Neuron (in vitro differentiated cells): ENCODE data around the gene RAD18.

Source experiments
- H2AFZ ChIP-seq: one replicate; pipeline ENCODE4 v1.6.1; 2013; ENCODE audit warnings: low read depth, mild to moderate bottlenecking, inconsistent platforms, low read length, moderate library complexity
- H3K27me3 ChIP-seq: one replicate; pipeline ENCODE4 v1.6.1; 2013; ENCODE audit warnings: low read length; ENCODE audit not compliant: insufficient read depth
- H3K36me3 ChIP-seq: one replicate; pipeline ENCODE4 v1.6.1; 2013; ENCODE audit warnings: low read length; ENCODE audit not compliant: insufficient read depth
- H3K4me1 ChIP-seq: one replicate; pipeline ENCODE4 v1.6.1; 2013; ENCODE audit warnings: low read length; ENCODE audit not compliant: insufficient read depth
- H3K4me3 ChIP-seq: 2 replicates; pipeline ENCODE4 v1.5.1; 2013; ENCODE audit warnings: mild to moderate bottlenecking, low read length, moderate library complexity
- H3K9me3 ChIP-seq: one replicate; pipeline ENCODE4 v1.6.1; 2013; ENCODE audit warnings: low read length

RAD18 gene

DNA sequence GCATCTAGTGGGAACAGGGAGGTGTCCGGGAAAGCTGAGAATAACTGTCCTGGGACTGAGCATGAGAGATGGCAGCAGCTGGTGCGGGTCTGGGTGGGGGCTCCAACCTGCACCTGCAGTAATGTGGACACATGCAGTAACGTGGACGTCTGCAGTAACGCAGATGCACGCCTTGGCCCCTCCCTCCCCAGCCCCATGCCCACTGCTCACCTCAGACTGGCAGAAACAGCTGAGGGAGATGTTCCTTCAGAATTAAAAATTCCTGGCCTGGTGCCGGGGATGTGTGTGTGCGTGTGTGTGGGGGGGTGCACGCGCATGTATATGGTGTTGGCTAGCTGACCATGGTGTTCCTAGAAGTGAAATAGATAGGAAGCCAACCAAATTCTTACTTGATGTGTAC lies 107.2 kb downstream of the RAD18 start:
- H3K27me3 ChIP-seq: no peaks in the 10 kb centered on the region
- no peaks in the 10 kb centered on the region for H3K4me1 ChIP-seq
- H3K36me3 ChIP-seq: no peaks in the 10 kb centered on the region
- no peak overlapping the region for H3K4me3 ChIP-seq
- H2AFZ ChIP-seq: no peak overlapping the region
- H3K9me3 ChIP-seq: peaks cover 3% of the 10 kb centered on the region

DNA sequence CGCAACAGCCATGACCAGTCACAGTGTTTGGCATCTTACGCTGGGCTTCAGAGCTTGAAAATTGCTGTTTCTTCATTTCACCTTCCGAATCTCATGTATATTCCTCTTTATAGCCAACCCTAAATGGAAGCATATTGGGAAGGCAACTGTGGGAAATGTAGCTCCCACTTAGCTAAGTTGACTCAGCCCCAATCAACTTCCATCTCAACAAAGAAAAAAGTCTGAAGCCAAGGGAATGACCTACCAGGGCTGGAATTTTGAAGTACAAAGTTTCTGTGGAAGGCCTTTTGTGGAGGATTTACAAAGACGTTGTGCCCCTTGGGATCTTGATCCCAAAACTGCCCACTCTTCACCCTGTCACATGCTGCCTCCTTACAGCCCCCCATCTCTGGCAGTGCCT lies 108.6 kb downstream of the RAD18 start:
- no peaks in the 10 kb centered on the region for H3K27me3 ChIP-seq
- no peak overlapping the region for H2AFZ ChIP-seq
- no peaks in the 10 kb centered on the region for H3K4me1 ChIP-seq
- H3K36me3 ChIP-seq: no peaks in the 10 kb centered on the region
- no peak overlapping the region for H3K4me3 ChIP-seq
- H3K9me3 ChIP-seq: peaks cover 3% of the 10 kb centered on the region

DNA sequence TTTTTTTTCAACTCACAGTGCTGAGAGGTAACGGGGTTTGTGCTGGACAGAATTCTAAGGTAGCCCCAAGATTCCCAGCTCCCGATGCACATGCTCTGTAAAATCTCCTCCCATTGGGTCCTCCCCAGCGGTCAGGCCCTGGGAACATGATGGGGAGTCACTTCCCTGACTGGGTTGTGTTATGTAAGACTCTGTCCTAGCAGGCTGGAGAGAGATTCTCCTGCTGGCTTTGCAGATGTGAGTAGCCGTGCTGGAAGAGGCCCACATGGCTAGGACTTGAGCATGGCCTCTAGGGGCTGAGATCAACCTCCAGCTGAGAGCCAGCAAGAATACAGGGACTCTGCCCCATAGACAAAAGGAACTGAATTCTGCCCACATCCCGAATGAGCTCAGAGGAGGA lies 110.2 kb downstream of the RAD18 start:
- Histone ChIP-seq H3K4me1 (no peaks in the 10 kb centered on the region), H3K9me3 (peaks cover under 1% of the 10 kb centered on the region), H3K27me3 (no peaks in the 10 kb centered on the region), H3K4me3 (no peak overlapping the region), H3K36me3 (no peaks in the 10 kb centered on the region), H2AFZ (no peak overlapping the region)

DNA sequence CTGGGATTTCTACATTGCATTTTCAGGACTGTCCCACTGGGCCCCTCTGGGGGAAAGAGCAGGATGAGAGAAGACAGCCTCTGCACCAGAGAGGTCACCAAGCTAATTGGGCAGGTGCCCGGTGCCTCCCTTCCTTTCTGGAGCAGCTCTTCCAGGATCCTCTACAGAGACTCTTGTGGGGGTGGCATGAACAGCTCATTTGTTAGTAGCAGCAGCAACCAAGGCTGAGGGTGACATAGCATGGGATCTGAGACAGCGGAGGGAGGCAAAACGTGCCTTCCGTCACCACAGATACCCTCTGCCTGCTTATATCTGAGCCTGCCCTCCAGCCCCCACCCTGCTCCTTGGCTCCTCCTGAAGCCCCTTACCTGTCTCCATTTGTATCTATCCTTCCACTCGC lies 110.8 kb downstream of the RAD18 start:
- H3K4me1 ChIP-seq: no peaks in the 10 kb centered on the region
- no peak overlapping the region for H3K4me3 ChIP-seq
- no peaks in the 10 kb centered on the region for H3K27me3 ChIP-seq
- H3K9me3 ChIP-seq: no peaks in the 10 kb centered on the region
- H3K36me3 ChIP-seq: no peaks in the 10 kb centered on the region
- no peak overlapping the region for H2AFZ ChIP-seq

- no peak overlapping the region for H2AFZ ChIP-seq
- no peak overlapping the region for H3K4me3 ChIP-seq
- H3K4me1 ChIP-seq: no peaks in the 10 kb centered on the region
- H3K27me3 ChIP-seq: no peaks in the 10 kb centered on the region
- H3K9me3 ChIP-seq: no peaks in the 10 kb centered on the region
- H3K36me3 ChIP-seq: no peaks in the 10 kb centered on the region
Measured at GRCh38 chr3:8851703-8852102, 111.6 kb downstream of the RAD18 start.

DNA sequence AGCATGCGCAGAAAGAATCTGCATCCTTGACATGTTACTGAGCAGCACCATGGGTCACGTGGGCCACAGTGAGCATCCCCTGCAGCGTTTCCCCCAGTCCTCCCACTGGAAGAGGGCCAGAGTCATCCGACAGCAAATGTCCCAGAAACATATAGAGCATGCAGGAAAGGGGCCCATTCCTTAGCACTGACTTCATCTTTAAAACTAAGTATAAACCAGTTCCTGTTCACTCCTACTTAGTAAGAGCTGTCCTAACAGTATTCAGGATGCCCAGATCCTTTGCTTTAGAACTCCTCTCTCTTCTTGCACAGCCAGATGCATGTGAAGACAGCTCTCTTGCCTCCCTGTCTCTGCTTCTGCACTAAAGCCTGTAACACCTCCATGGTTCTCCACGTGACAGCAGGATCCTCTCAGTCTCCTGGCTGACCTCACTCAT lies 114.6 kb downstream of the RAD18 start:
- Histone ChIP-seq H2AFZ (no peak overlapping the region), H3K27me3 (no peaks in the 10 kb centered on the region), H3K4me1 (peaks cover 5% of the 10 kb centered on the region), H3K36me3 (no peaks in the 10 kb centered on the region), H3K9me3 (peaks cover 2% of the 10 kb centered on the region), H3K4me3 (no peak overlapping the region)

- H2AFZ ChIP-seq: no peak overlapping the region
Measured at GRCh38 chr3:8847317-8847716, 116.0 kb downstream of the RAD18 start.

DNA sequence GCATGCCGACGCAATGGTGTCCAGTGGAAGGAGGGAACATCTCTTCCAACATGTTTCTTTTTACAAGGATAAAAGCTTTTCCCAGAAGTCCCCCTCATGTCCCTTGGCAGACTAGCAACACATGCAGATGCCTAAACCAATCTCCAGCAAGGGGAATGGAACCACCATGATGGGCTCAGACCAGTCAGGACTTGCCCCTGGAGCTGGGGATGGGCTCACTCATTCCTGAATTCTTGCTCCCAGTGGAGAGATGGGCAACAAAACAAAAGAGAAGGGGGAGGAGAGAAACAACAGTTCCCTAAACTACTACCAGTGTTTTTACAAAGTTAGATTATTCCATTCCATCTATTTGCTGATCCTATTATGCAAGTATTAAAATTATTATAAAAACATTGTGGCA lies 117.1 kb downstream of the RAD18 start:
- Histone ChIP-seq H3K27me3 (no peaks in the 10 kb centered on the region), H2AFZ (no peak overlapping the region), H3K36me3 (no peaks in the 10 kb centered on the region), H3K4me1 (peaks cover 5% of the 10 kb centered on the region), H3K4me3 (no peak overlapping the region), H3K9me3 (peaks cover 5% of the 10 kb centered on the region)

More at GRCh38 chr3:8847317-8847716, 116.0 kb downstream of the RAD18 start:
- H3K4me3 ChIP-seq: no peak overlapping the region
- no peaks in the 10 kb centered on the region for H3K36me3 ChIP-seq
- H3K27me3 ChIP-seq: no peaks in the 10 kb centered on the region
- peaks cover 5% of the 10 kb centered on the region for H3K9me3 ChIP-seq
- peaks cover 5% of the 10 kb centered on the region for H3K4me1 ChIP-seq

DNA sequence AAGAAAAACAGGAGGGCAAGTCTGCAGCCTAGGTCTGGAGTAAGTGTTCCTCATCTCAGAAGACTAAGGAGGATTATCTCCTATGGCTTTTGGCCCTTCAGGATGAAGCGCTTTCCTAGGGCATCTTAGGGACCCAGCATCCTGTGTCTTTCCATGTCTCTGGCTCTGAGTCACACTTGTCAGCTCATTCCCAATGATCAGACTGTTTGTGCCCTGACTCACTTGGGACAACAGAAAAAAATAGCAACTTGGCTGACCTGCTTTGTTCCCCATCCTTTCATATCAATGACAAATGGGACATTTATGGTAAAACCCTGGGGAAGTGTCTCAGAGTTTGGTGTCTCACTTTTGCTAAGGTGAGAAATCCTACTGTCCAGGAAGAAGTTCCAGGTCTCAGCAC lies 117.6 kb downstream of the RAD18 start:
- peaks cover 5% of the 10 kb centered on the region for H3K9me3 ChIP-seq
- H3K4me1 ChIP-seq: peaks cover 5% of the 10 kb centered on the region
- no peaks in the 10 kb centered on the region for H3K27me3 ChIP-seq
- no peaks in the 10 kb centered on the region for H3K36me3 ChIP-seq
- no peak overlapping the region for H2AFZ ChIP-seq
- H3K4me3 ChIP-seq: no peak overlapping the region

DNA sequence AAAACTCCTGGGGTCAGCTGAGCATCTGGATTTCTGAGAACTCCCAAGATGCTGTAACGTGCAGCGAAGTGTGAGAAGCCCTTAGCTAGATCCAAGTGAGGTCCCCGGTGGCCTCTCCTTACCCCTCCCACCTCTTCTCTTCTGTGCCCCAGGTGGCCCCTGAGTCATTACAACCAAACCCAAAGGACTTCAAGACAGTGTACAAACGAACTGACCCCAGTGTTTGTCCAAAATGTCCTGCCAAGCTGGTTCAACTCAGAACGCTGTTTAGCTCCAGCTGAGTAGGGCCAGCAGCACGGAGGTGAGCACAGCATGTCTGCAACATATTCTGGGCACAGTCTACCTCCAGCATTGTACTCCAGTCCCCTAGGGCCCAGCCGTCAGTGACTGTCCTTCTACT lies 119.9 kb downstream of the RAD18 start:
- Histone ChIP-seq H3K27me3 (no peaks in the 10 kb centered on the region), H3K36me3 (no peaks in the 10 kb centered on the region), H3K4me3 (no peak overlapping the region), H3K9me3 (peaks cover 5% of the 10 kb centered on the region), H3K4me1 (peaks cover 5% of the 10 kb centered on the region), H2AFZ (no peak overlapping the region)

- no peaks in the 10 kb centered on the region for H3K27me3 ChIP-seq
- no peak overlapping the region for H3K4me3 ChIP-seq
- no peaks in the 10 kb centered on the region for H3K36me3 ChIP-seq
- no peak overlapping the region for H2AFZ ChIP-seq
- H3K9me3 ChIP-seq: peaks cover 5% of the 10 kb centered on the region
- peaks cover 5% of the 10 kb centered on the region for H3K4me1 ChIP-seq
Measured at GRCh38 chr3:8842293-8842692, 121.0 kb downstream of the RAD18 start.

- H3K36me3 ChIP-seq: no peaks in the 10 kb centered on the region
- peaks cover 5% of the 10 kb centered on the region for H3K4me1 ChIP-seq
- H3K9me3 ChIP-seq: peaks cover 5% of the 10 kb centered on the region
- no peak overlapping the region for H2AFZ ChIP-seq
- H3K4me3 ChIP-seq: no peak overlapping the region
- H3K27me3 ChIP-seq: no peaks in the 10 kb centered on the region
Measured at GRCh38 chr3:8841472-8841871, 121.8 kb downstream of the RAD18 start.

GRCh38 chr3:8840556-8840955 lies 122.7 kb downstream of the RAD18 start:
- peaks cover 5% of the 10 kb centered on the region for H3K9me3 ChIP-seq
- no peak overlapping the region for H2AFZ ChIP-seq
- H3K4me1 ChIP-seq: no peaks in the 10 kb centered on the region
- H3K27me3 ChIP-seq: no peaks in the 10 kb centered on the region
- H3K4me3 ChIP-seq: no peak overlapping the region
- no peaks in the 10 kb centered on the region for H3K36me3 ChIP-seq

DNA sequence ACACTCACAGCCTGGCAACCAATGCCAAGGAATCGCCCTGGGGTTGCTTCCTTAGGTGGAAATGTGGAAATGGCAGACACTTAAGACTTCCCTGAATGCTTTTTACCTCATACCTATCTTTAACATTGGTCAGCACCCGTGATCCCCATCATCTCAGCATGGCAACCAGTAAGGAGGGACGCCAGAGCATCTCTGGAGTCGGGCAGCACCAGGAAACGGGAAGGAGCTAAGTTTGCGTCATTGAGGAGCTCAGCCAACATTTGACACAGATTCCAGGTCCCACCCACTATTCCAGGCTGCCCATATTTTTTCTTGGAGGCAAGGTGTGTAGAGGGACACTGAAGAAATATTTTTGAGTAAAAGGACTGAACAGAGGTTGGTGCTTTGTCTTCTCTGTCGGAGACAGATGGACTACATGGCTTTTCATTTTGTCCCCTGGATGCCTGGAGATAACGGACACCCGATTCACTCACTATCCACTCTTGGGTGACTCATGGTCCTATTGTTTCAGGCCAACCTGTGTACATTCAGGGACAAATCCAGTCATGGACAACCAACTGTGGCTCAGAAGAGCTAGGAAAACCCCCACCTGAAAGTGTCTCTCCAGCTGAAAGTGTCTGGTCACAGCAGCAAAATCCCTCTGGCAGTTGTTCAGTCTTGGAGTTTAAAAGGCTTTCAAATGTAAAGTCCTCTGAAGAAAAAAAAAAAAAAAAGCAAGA lies 123.5 kb downstream of the RAD18 start:
- no peak overlapping the region for H2AFZ ChIP-seq
- H3K27me3 ChIP-seq: no peaks in the 10 kb centered on the region
- no peaks in the 10 kb centered on the region for H3K36me3 ChIP-seq
- peaks cover 5% of the 10 kb centered on the region for H3K9me3 ChIP-seq
- no peak overlapping the region for H3K4me3 ChIP-seq
- H3K4me1 ChIP-seq: no peaks in the 10 kb centered on the region
